ENCODE results near the gene HLF. TPM values are rescaled to one million over a fixed set of nuclear protein-coding genes. Genes with fewer than 3 reads are reported as not detected.

The HLF gene
- polyA plus RNA-seq, 1 experiment: not detected

- Histone ChIP-seq H3K27ac (ENCODE audit: low read depth, low read length) (no peak overlapping the region), H3K27me3 (ENCODE audit: control insufficient read depth, insufficient read depth, low read length) (peaks cover 26% of the 10 kb centered on the region), H3K4me3 (ENCODE audit: low read depth, low read length) (no peak overlapping the region), H3K9me3 (ENCODE audit: control insufficient read depth, insufficient read depth, low read length) (no peaks in the 10 kb centered on the region)
- POLR2A ChIA-PET: no interaction called here
- TF ChIP-seq CTCF (IDR thresholded peaks at IDR 0.05; ENCODE audit: low read depth, low read length): no peak
- no peak for DNase-seq (ENCODE audit: low read depth, low spot score)
- CTCF ChIA-PET: no interaction called here
Measured at GRCh38 chr17:55259684-55260111, 5.1 kb upstream of the HLF start.

- CTCF ChIA-PET: no interaction called here
- no peak for TF ChIP-seq CTCF (IDR thresholded peaks at IDR 0.05; ENCODE audit: low read depth, low read length)
- POLR2A ChIA-PET: no interaction called here
- Histone ChIP-seq H3K4me3 (ENCODE audit: low read depth, low read length) (no peak overlapping the region), H3K27me3 (ENCODE audit: control insufficient read depth, insufficient read depth, low read length) (peaks cover 38% of the 10 kb centered on the region), H3K27ac (ENCODE audit: low read depth, low read length) (no peak overlapping the region), H3K9me3 (ENCODE audit: control insufficient read depth, insufficient read depth, low read length) (peaks cover 2% of the 10 kb centered on the region; the same call in 1 of the 2 replicates)
- DNase-seq (ENCODE audit: low read depth, low spot score): no peak
Measured at GRCh38 chr17:55261311-55261710, 3.4 kb upstream of the HLF start.

GRCh38 chr17:55263569-55264277 is 1.0 kb upstream of the HLF start:
- ChIA-PET POLR2A (no interaction called here), CTCF (no interaction called here)
- peaks cover 2% of the 10 kb centered on the region; the same call in 1 of the 2 replicates for H3K9me3 ChIP-seq (ENCODE audit: control insufficient read depth, insufficient read depth, low read length)
- no peak overlapping the region for H3K4me3 ChIP-seq (ENCODE audit: low read depth, low read length)
- TF ChIP-seq CTCF (IDR thresholded peaks at IDR 0.05; ENCODE audit: low read depth, low read length): no peak
- no peak for DNase-seq (ENCODE audit: low read depth, low spot score)
- peaks cover 52% of the 10 kb centered on the region for H3K27me3 ChIP-seq (ENCODE audit: control insufficient read depth, insufficient read depth, low read length)
- H3K27ac ChIP-seq (ENCODE audit: low read depth, low read length): no peak overlapping the region

GRCh38 chr17:55264278-55264644 is 499 bp upstream of the HLF start:
- H3K4me3 ChIP-seq (ENCODE audit: low read depth, low read length): no peak overlapping the region
- peaks cover 52% of the 10 kb centered on the region for H3K27me3 ChIP-seq (ENCODE audit: control insufficient read depth, insufficient read depth, low read length)

More at GRCh38 chr17:55264278-55264644, 499 bp upstream of the HLF start:
- no peak for TF ChIP-seq CTCF (IDR thresholded peaks at IDR 0.05; ENCODE audit: low read depth, low read length)
- H3K9me3 ChIP-seq (ENCODE audit: control insufficient read depth, insufficient read depth, low read length): peaks cover 2% of the 10 kb centered on the region; the same call in 1 of the 2 replicates
- no peak overlapping the region for H3K27ac ChIP-seq (ENCODE audit: low read depth, low read length)
- ChIA-PET CTCF (interaction anchor here (1.7 kb wide), 1 partner anchor 26 kb away, joined by 4 read pairs; no protein-coding TSS in a partner anchor), POLR2A (no interaction called here)
- DNase-seq (ENCODE audit: low read depth, low spot score): no peak

Data from AG04450 (cell line).